Activated T-cell treated with anti-CD3 and anti-CD28 coated beads for 48 hours (primary cell): ENCODE results near the gene FBXO42.

ENCODE experiments used
- DNase-seq: peaks from one replicate; pipeline ENCODE4 v3.0.0-alpha.2; 2020; ENCODE audit warnings: low read depth

FBXO42 gene

DNA sequence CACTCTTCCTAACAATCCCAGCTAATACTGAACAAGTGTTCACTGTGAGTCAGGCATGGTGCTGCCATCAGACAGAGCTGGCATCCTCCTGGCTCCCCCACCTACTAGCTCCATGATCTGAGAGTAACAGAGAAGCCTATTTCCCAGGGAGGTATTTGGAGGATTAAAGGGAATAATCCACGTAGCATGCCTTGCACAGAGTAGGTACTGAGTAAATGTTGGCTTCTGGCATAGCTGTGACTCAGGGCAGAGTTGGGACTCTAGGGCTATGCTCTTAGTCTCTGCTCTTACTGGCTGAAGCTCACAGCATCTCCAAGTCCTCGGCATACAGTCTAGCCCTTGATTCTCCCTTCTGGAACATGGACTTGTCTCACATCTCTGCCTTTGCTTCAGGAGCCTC is 148.1 kb downstream of the FBXO42 start:
- DNase-seq, result no peak

GRCh38 chr1:16203550-16203949 is 148.7 kb downstream of the FBXO42 start:
- no peak for DNase-seq

- no peak for DNase-seq
Observed at GRCh38 chr1:16202281-16203210, 149.7 kb downstream of the FBXO42 start.

DNA sequence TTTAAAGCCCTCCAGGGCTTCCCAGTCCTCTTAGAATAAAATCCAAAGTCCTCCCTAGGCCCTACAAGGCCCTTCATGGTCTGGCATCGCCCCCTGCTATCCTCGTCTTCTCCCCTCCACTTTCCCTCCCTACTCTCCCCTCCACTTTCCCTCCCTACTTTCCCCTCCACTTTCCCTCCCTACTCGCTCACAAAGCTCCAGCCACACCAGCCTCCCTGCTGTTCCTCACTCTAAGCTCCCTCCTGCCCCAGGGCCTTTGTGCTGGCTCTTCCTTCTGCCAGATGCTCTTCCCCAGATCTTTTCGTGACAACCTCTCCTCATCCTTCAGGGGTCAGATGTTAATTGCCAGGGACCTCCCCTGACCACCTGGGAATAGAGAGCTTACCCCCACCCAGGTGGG is 152.6 kb downstream of the FBXO42 start:
- no peak for DNase-seq

DNA sequence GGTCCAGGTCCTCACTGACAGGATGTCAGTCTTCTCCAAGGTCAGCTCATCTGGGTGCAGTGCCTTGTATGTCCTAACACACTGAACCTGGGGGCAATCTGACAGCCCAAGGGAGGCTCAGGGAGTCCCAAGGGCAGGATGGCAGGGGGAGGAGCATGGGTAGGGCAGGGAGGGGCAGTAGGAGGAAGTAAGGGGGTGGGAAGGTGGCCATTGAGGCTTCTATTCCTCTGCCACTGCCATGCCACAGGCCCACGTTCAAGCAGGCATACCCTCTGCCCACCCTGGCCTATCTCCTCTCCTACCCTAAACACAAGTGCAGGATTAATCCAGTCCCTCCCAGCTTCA is 153.2 kb downstream of the FBXO42 start:
- no peak for DNase-seq

- DNase-seq, result no peak
Observed at GRCh38 chr1:16198444-16199156, 153.7 kb downstream of the FBXO42 start.

DNA sequence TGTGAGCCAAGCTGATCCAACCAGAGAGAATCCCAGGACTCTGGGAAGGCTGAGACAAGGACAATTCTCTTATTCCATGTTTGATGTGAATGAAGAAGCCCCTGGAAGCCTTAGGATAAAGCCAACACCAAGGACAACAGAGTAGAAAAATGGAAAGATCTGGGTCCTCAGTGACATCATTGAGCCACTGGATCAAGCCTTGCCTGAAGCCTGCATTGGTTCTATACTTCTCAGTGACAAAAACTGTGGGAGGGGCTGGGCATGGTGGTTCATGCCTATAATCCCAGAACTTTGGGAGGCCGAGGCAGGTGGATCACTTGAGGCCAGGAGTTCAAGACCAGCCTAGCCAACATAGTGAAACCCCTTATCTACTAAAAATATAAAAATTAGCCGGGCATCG is 155.4 kb downstream of the FBXO42 start:
- no peak for DNase-seq
